SU-DHL-6 (cell line): ENCODE measurements around the gene DNAI7.
A peak's percentile ranks its signal among the peaks of the same experiment; 100 is the strongest.

Experiments used
- H2AFZ ChIP-seq: fragments of 200-600 bp; sonication (generic); 2 replicates; pipeline ENCODE4 v1.6.1; 2014; ENCODE audit warnings: low read depth, mild to moderate bottlenecking, moderate library complexity, mixed read lengths, antibody characterized with exemption, low read length; ENCODE audit not compliant: severe bottlenecking
- H3F3A ChIP-seq: fragments of 200-600 bp; shearing (Covaris generic); 2 replicates; pipeline ENCODE4 v1.6.0; 2016; ENCODE audit warnings: antibody characterized with exemption, mild to moderate bottlenecking; ENCODE audit not compliant: insufficient read depth
- H3K27ac ChIP-seq: fragments of 200-600 bp; sonication (generic); 2 replicates; pipeline ENCODE4 v1.5.1; 2016; ENCODE audit warnings: low read depth, mild to moderate bottlenecking, low read length, moderate library complexity, mixed read lengths
- H3K27me3 ChIP-seq: fragments of 200-600 bp; sonication (generic), shearing (Covaris generic); 2 replicates; pipeline ENCODE4 v1.6.0; 2014; ENCODE audit warnings: mild to moderate bottlenecking, low read length
- H3K36me3 ChIP-seq: fragments of 200-600 bp; sonication (generic); 2 replicates; pipeline ENCODE4 v1.6.1; 2014; ENCODE audit warnings: mild to moderate bottlenecking, low read length, mixed read lengths
- H3K4me2 ChIP-seq: fragments of 300-600, 200-600 bp; shearing (Covaris generic), sonication (generic); 2 replicates; pipeline ENCODE4 v1.6.0; 2014; ENCODE audit warnings: low read length, low read depth, mild to moderate bottlenecking; ENCODE audit not compliant: poor library complexity, severe bottlenecking
- H3K4me3 ChIP-seq: fragments of 200-600 bp; sonication (generic); 2 replicates; pipeline ENCODE4 v1.5.1; 2014; ENCODE audit warnings: antibody characterized with exemption, low read length, mild to moderate bottlenecking, mixed read lengths; ENCODE audit not compliant: insufficient read depth, poor library complexity, severe bottlenecking
- H3K79me2 ChIP-seq: fragments of 200-600 bp; sonication (generic); 2 replicates; pipeline ENCODE4 v1.6.1; 2014; ENCODE audit warnings: mild to moderate bottlenecking, low read length, moderate library complexity; ENCODE audit not compliant: insufficient read depth
- H3K9ac ChIP-seq: fragments of 200-600 bp; sonication (generic); 2 replicates; pipeline ENCODE4 v1.7.0; 2014; ENCODE audit warnings: mild to moderate bottlenecking, low read length
- H3K9me2 ChIP-seq: fragments of 200-600 bp; sonication (generic); replicated peaks from 2 replicates; pipeline ENCODE4 v1.6.1; 2014; ENCODE audit warnings: low read length; ENCODE audit not compliant: insufficient read depth
- H3K9me3 ChIP-seq: fragments of 200-600 bp; sonication (generic); 2 replicates; pipeline ENCODE4 v1.6.1; 2014; ENCODE audit warnings: low read length, mixed read lengths; ENCODE audit not compliant: insufficient read depth
- H4K20me1 ChIP-seq: fragments of 200-600 bp; sonication (generic); 2 replicates; pipeline ENCODE4 v1.6.1; 2014; ENCODE audit warnings: low read depth, mild to moderate bottlenecking, antibody characterized with exemption, low read length, moderate library complexity, mixed read lengths
- EZH2phosphoT487 ChIP-seq: fragments of 200-600 bp; sonication (generic), shearing (Covaris generic); conservative IDR thresholded peaks from 2 replicates; pipeline ENCODE4 v1.6.1; 2018; ENCODE audit warnings: mild to moderate bottlenecking, antibody characterized with exemption, low read length, moderate library complexity, mixed read lengths
- TF ChIP-seq, protein P1 (sequence below): fragments of 200-600 bp; sonication (generic); IDR thresholded peaks from one replicate; pipeline ENCODE4 v1.5.1; 2017; ENCODE audit warnings: antibody characterized with exemption, mild to moderate bottlenecking, low read length, moderate library complexity; ENCODE audit not compliant: insufficient read depth, poor library complexity, severe bottlenecking

DNAI7 gene

DNA sequence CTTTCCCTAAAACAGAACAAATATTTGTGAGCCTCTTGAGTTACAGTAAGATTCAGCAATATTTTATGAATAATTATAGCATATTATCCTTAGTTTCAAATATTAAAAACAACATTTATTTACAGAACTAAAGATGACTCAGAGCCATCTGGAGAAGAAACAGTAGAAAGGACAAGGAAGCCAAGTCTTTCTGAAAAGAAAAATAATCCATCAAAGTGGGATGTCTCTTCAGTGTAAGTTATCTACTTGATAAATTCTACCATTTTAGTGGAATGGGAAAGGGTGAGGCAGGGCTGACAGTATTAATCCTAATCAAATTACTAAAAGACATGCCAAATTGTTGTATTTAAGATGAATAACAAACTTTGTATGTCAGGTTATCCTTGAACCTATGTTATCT lies 88.1 kb downstream of the DNAI7 start:
- peaks cover 97% of the 10 kb centered on the region for H3F3A ChIP-seq
- H3K4me2 ChIP-seq = no peak overlapping the region
- H2AFZ ChIP-seq = no peak overlapping the region
- H3K9ac ChIP-seq = no peak overlapping the region
- H3K9me3 ChIP-seq = no peaks in the 10 kb centered on the region
- peaks cover 53% of the 10 kb centered on the region for H4K20me1 ChIP-seq
- peaks cover 76% of the 10 kb centered on the region for H3K36me3 ChIP-seq
- no peaks in the 10 kb centered on the region for H3K27me3 ChIP-seq
- no peaks in the 10 kb centered on the region for H3K9me2 ChIP-seq
- H3K4me3 ChIP-seq = no peak overlapping the region
- peaks cover 5% of the 10 kb centered on the region; the same call in 1 of the 2 replicates for H3K79me2 ChIP-seq
- TF ChIP-seq, protein P1, sequence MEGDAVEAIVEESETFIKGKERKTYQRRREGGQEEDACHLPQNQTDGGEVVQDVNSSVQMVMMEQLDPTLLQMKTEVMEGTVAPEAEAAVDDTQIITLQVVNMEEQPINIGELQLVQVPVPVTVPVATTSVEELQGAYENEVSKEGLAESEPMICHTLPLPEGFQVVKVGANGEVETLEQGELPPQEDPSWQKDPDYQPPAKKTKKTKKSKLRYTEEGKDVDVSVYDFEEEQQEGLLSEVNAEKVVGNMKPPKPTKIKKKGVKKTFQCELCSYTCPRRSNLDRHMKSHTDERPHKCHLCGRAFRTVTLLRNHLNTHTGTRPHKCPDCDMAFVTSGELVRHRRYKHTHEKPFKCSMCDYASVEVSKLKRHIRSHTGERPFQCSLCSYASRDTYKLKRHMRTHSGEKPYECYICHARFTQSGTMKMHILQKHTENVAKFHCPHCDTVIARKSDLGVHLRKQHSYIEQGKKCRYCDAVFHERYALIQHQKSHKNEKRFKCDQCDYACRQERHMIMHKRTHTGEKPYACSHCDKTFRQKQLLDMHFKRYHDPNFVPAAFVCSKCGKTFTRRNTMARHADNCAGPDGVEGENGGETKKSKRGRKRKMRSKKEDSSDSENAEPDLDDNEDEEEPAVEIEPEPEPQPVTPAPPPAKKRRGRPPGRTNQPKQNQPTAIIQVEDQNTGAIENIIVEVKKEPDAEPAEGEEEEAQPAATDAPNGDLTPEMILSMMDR = no peak
- no peak for TF ChIP-seq EZH2phosphoT487
- H3K27ac ChIP-seq = no peak overlapping the region

DNA sequence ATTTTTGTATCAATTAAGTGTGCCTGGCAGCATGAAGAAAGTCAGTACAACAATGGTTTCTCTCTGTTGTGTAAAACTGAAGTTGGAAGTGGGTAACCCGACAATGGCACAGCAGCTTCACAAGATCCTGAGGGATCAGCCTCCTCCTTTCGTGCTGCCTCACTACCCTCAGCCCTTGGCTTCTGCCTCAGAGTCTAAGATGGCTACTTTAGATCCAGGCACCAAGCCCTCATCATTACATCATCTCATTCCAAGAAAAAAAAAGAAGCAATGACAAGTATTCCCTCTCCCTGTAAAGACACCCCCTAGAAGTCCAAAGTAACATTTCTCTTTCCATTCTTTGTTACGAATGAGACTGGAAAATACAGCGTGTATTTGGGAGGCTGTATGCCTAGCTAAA lies 92.6 kb downstream of the DNAI7 start:
- H3K9ac ChIP-seq = no peak overlapping the region
- H3K27ac ChIP-seq = peak overlapping the region; percentile 17; the same call in 1 of the 2 replicates
- TF ChIP-seq EZH2phosphoT487 = no peak
- TF ChIP-seq, protein P1 = no peak
- H3F3A ChIP-seq = peaks cover 97% of the 10 kb centered on the region
- no peaks in the 10 kb centered on the region for H3K9me2 ChIP-seq
- no peaks in the 10 kb centered on the region for H3K9me3 ChIP-seq
- H3K4me3 ChIP-seq = no peak overlapping the region
- peaks cover 5% of the 10 kb centered on the region; the same call in 1 of the 2 replicates for H3K79me2 ChIP-seq
- no peak overlapping the region for H3K4me2 ChIP-seq
- peaks cover 91% of the 10 kb centered on the region for H3K36me3 ChIP-seq
- peaks cover 59% of the 10 kb centered on the region for H4K20me1 ChIP-seq
- H3K27me3 ChIP-seq = no peaks in the 10 kb centered on the region
- no peak overlapping the region for H2AFZ ChIP-seq

DNA sequence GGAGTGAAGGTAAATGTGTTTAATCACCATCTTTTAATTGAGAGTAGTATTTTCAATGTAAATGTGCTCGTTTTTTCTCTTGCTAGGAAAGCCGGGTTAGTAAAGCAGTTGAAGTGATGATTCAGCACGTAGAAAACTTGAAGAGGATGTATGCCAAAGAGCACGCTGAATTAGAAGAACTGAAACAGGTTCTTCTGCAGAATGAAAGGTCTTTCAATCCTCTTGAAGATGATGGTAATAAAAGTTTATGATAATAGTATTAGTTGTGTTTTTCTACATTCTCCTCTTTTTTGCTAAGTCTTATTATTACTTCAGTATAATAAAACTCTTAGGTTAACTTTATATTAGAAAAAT lies 93.9 kb downstream of the DNAI7 start:
- no peak for TF ChIP-seq EZH2phosphoT487
- TF ChIP-seq, protein P1 = no peak
- Histone ChIP-seq H3K9ac (no peak overlapping the region), H3K27ac (peak overlapping the region; percentile 57), H3K9me3 (no peaks in the 10 kb centered on the region), H3K27me3 (no peaks in the 10 kb centered on the region), H3F3A (peaks cover 99% of the 10 kb centered on the region), H3K4me3 (no peak overlapping the region), H2AFZ (no peak overlapping the region), H3K9me2 (no peaks in the 10 kb centered on the region), H3K36me3 (peaks cover 95% of the 10 kb centered on the region), H4K20me1 (peaks cover 65% of the 10 kb centered on the region), H3K79me2 (peaks cover 14% of the 10 kb centered on the region), H3K4me2 (no peak overlapping the region)
